Small intestine (tissue), 16 donors: ENCODE results near the gene CLEC4G. TPM values are rescaled to one million over a fixed set of nuclear protein-coding genes. Genes with fewer than 3 reads are reported as not detected.

Experiments
- DNase-seq, 2 donors: peaks; one replicate each; pipeline versions ENCODE4 v3.0.0 to v3.0.0-alpha.2; 2013
- FAIRE-seq: peaks from 2 replicates; lab custom pipeline; 2012; peaks lifted over from hg19 to GRCh38; lab: Jason Lieb, UNC
- H3K27ac ChIP-seq, 3 donors: one replicate each; pipeline ENCODE4 v1.5.1; 2013; ENCODE audit warnings: low read length in 2 of 3, mild to moderate bottlenecking in 2 of 3, control low read depth in 1 of 3, inconsistent platforms in 1 of 3, low read depth in 1 of 3, moderate library complexity in 1 of 3
- H3K27me3 ChIP-seq, 3 donors: one replicate each; pipeline ENCODE4 v1.6.1; 2013; ENCODE audit warnings: low read length in 3 of 3, inconsistent platforms in 1 of 3; ENCODE audit not compliant: control insufficient read depth in 3 of 3, insufficient read depth in 3 of 3
- H3K36me3 ChIP-seq, 3 donors: one replicate each; pipeline ENCODE4 v1.6.1; 2013; ENCODE audit warnings: low read length in 3 of 3, inconsistent platforms in 1 of 3, low read depth in 1 of 3, mild to moderate bottlenecking in 1 of 3, moderate library complexity in 1 of 3; ENCODE audit not compliant: control insufficient read depth in 3 of 3, insufficient read depth in 2 of 3
- H3K4me1 ChIP-seq, 3 donors: one replicate each; pipeline ENCODE4 v1.6.1; 2013; ENCODE audit warnings: low read length in 2 of 3, inconsistent platforms in 1 of 3, low read depth in 1 of 3, mild to moderate bottlenecking in 1 of 3, moderate library complexity in 1 of 3; ENCODE audit not compliant: control insufficient read depth in 3 of 3, insufficient read depth in 2 of 3
- H3K4me3 ChIP-seq, 3 donors: one replicate each; pipeline ENCODE4 v1.5.1; 2013; ENCODE audit warnings: low read length in 3 of 3, control low read depth in 1 of 3, inconsistent platforms in 1 of 3, low read depth in 1 of 3, mild to moderate bottlenecking in 1 of 3, moderate library complexity in 1 of 3
- H3K9me3 ChIP-seq, 2 donors: one replicate each; pipeline ENCODE4 v1.6.1; 2013; ENCODE audit warnings: low read depth in 1 of 2, low read length in 1 of 2; ENCODE audit not compliant: control insufficient read depth in 2 of 2, insufficient read depth in 1 of 2
- WGBS, 3 donors: extraction: QIAGEN DNeasy Blood & Tissue Kit; methylation state at CpG; one replicate each; pipeline ENCODE4 v1.1.7; 2013; 5-methylcytosine and 5-hydroxymethylcytosine counted together
- long read RNA-seq, 10 donors: transcript quantifications; one replicate each; lab custom pipeline, GENCODE V29; 2026
- polyA plus RNA-seq, 4 donors: library from polyadenylated mRNA; stranded (reverse) in 3 of 4; unstranded in 1 of 4; fragments of 200-250 nt in 3 of 4; fragments of 120-200 nt in 1 of 4; gene quantifications; one replicate each; pipeline versions ENCODE4 v1.2.1 to v1.2.3, GENCODE V29; 2013
- donor health status: healthy with polysubstance abuse.
- donor health status: control.
- donor health status: control.
- donor health status: Bipolar disorder and iron deficiency.
- donor health status: healthy.

The CLEC4G gene
- polyA plus RNA-seq = 1 to 10 TPM in 1 of 4 donors, under 1 TPM in 2, not detected in 1; 0.18 to 1.9 (median 0.73) TPM
- long read RNA-seq, donor 1 = 0 reads
- long read RNA-seq, donor 2 = 0 reads
- long read RNA-seq, donor 3 = 0 reads
- long read RNA-seq, donor 4 = 0 reads
- long read RNA-seq, donor 5 = 0 reads
- long read RNA-seq, donor 6 = 0 reads
- long read RNA-seq, donor 7 = 0 reads
- long read RNA-seq, donor 8 = 0 reads
- long read RNA-seq, donor 9 = 0 reads
- long read RNA-seq, donor 10 = 0 reads

- DNase-seq (no peak), FAIRE-seq (no peak)
- Histone ChIP-seq H3K27ac (no peak within 1 kb of the TSS), H3K4me1 (peaks cover 0 to 3% (median 0%) of the 10 kb centered on the region in 3 donors), H3K4me3 (no peak within 1 kb of the TSS), H3K27me3 (peaks cover 2 to 39% (median 30%) of the 10 kb centered on the region in 3 donors), H3K9me3 (no peaks in the 10 kb centered on the region), H3K36me3 (no peaks in the 10 kb centered on the region)
- WGBS, 3 donors = 39 to 56% (median 45%) methylated on average over 9 of the region's 9 CpGs
Observed at GRCh38 chr19:7732045-7732444, at the start of gene CLEC4G. TSS of gene CLEC4G (minus strand) at chr19:7732110. CDS start at chr19:7732102, 8 bp downstream.

GRCh38 chr19:7781157-7781556, 49.2 kb upstream of the CLEC4G start:
- peaks cover 0 to 21% (median 12%) of the 10 kb centered on the region in 3 donors for H3K27me3 ChIP-seq
- FAIRE-seq (no peak), DNase-seq (no peak)
- H3K9me3 ChIP-seq = no peaks in the 10 kb centered on the region
- 52 to 54% (median 54%) methylated on average over 12 of the region's 12 CpGs for WGBS, 3 donors
- H3K4me1 ChIP-seq = no peaks in the 10 kb centered on the region
- no peak overlapping the region for H3K4me3 ChIP-seq
- no peak overlapping the region for H3K27ac ChIP-seq
- no peaks in the 10 kb centered on the region for H3K36me3 ChIP-seq

- WGBS, 3 donors = 76 to 77% (median 76%) methylated on average over 26 of the region's 26 CpGs
- no peaks in the 10 kb centered on the region for H3K36me3 ChIP-seq
Observed at GRCh38 chr19:7779631-7780486, 47.9 kb upstream of the CLEC4G start.

GRCh38 chr19:7778081-7778480, 46.2 kb upstream of the CLEC4G start:
- H3K36me3 ChIP-seq = no peaks in the 10 kb centered on the region
- no peak overlapping the region for H3K27ac ChIP-seq
- no peaks in the 10 kb centered on the region for H3K9me3 ChIP-seq
- no peak for FAIRE-seq
- H3K27me3 ChIP-seq = peaks cover 0 to 19% (median 10%) of the 10 kb centered on the region in 3 donors
- H3K4me1 ChIP-seq = no peaks in the 10 kb centered on the region
- WGBS, 3 donors = 55 to 64% (median 63%) methylated on average over 5 of the region's 5 CpGs
- H3K4me3 ChIP-seq = no peak overlapping the region
- no peak for DNase-seq

More at GRCh38 chr19:7779631-7780486, 47.9 kb upstream of the CLEC4G start:
- DNase-seq (no peak), FAIRE-seq (no peak)
- no peaks in the 10 kb centered on the region for H3K9me3 ChIP-seq
- no peak overlapping the region for H3K4me3 ChIP-seq
- H3K27ac ChIP-seq = no peak overlapping the region
- H3K27me3 ChIP-seq = peaks cover 0 to 21% (median 15%) of the 10 kb centered on the region in 3 donors
- no peaks in the 10 kb centered on the region for H3K4me1 ChIP-seq

- Histone ChIP-seq H3K27me3 (peaks cover 0 to 11% (median 3%) of the 10 kb centered on the region in 3 donors), H3K4me3 (no peak overlapping the region), H3K4me1 (no peaks in the 10 kb centered on the region), H3K9me3 (no peaks in the 10 kb centered on the region), H3K27ac (no peak overlapping the region), H3K36me3 (no peaks in the 10 kb centered on the region)
- WGBS, 3 donors = 88 to 93% (median 90%) methylated on average over 9 of the region's 9 CpGs
- FAIRE-seq = no peak
- no peak for DNase-seq
Observed at GRCh38 chr19:7775761-7776160, 43.9 kb upstream of the CLEC4G start.

GRCh38 chr19:7773841-7774240, 41.9 kb upstream of the CLEC4G start:
- Histone ChIP-seq H3K27ac (no peak overlapping the region), H3K9me3 (no peaks in the 10 kb centered on the region), H3K27me3 (peaks cover 0 to 5% (median 3%) of the 10 kb centered on the region in 3 donors), H3K36me3 (no peaks in the 10 kb centered on the region), H3K4me3 (no peak overlapping the region), H3K4me1 (no peaks in the 10 kb centered on the region)
- DNase-seq (no peak), FAIRE-seq (no peak)
- WGBS, 3 donors = 29 to 62% (median 51%) methylated on average over 9 of the region's 9 CpGs

- FAIRE-seq = no peak
- peak; percentile 62 to 85 for DNase-seq
- WGBS, 3 donors = 7 to 24% (median 11%) methylated on average over 8 of the region's 8 CpGs
Observed at GRCh38 chr19:7772752-7773291, 40.9 kb upstream of the CLEC4G start.

GRCh38 chr19:7771072-7771471, 39.2 kb upstream of the CLEC4G start:
- DNase-seq = no peak
- H3K27ac ChIP-seq = no peak overlapping the region
- no peaks in the 10 kb centered on the region for H3K4me1 ChIP-seq
- no peaks in the 10 kb centered on the region for H3K9me3 ChIP-seq
- H3K36me3 ChIP-seq = no peaks in the 10 kb centered on the region
- WGBS, 3 donors = 64 to 74% (median 70%) methylated on average over 8 of the region's 8 CpGs
- no peak for FAIRE-seq
- H3K27me3 ChIP-seq = peaks cover 0 to 2% (median 0%) of the 10 kb centered on the region in 3 donors
- H3K4me3 ChIP-seq = no peak overlapping the region

More at GRCh38 chr19:7772752-7773291, 40.9 kb upstream of the CLEC4G start:
- H3K36me3 ChIP-seq = no peaks in the 10 kb centered on the region
- H3K27ac ChIP-seq = no peak overlapping the region
- H3K4me3 ChIP-seq = no peak overlapping the region
- H3K27me3 ChIP-seq = peaks cover 0 to 3% (median 2%) of the 10 kb centered on the region in 3 donors
- H3K4me1 ChIP-seq = no peaks in the 10 kb centered on the region
- no peaks in the 10 kb centered on the region for H3K9me3 ChIP-seq
